HTR-8/SVneo (cell line): Measurements from ENCODE around the gene MTA1.

Experiments
- DNase-seq: peaks from one replicate; pipeline ENCODE4 v3.0.0; 2011; ENCODE audit warnings: low spot score, mixed read lengths; ENCODE audit not compliant: insufficient read length
- FAIRE-seq: peaks from 2 replicates; lab custom pipeline; 2011; peaks lifted over from hg19 to GRCh38; lab: Jason Lieb, UNC

Gene MTA1

GRCh38 chr14:105503935-105504692 lies 84.5 kb downstream of the MTA1 start:
- no peak for DNase-seq
- FAIRE-seq = no peak

GRCh38 chr14:105505101-105505500 lies 85.5 kb downstream of the MTA1 start:
- DNase-seq = no peak
- FAIRE-seq = no peak

GRCh38 chr14:105507247-105507646 lies 87.6 kb downstream of the MTA1 start:
- no peak for DNase-seq
- FAIRE-seq = no peak

DNA sequence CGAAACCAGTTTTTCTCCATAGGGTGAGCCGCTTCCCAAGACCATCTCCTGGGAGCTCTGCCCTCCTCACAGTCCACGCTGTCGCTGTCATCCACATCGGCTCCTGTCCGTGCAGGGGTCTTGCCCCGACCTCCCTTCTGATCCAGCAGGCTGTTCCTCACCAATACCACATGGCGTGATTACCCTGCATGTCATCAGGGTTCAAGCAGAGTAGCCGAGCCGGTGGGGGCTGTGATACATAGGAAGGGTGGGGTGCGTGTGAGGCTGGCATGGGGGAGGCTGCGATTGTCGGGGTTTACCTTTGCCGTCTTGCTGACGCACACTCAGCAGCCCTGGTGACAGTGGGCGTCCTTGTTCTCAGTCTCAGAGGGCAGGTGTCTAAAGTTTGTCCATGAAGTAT lies 88.4 kb downstream of the MTA1 start:
- no peak for DNase-seq
- no peak for FAIRE-seq

DNA sequence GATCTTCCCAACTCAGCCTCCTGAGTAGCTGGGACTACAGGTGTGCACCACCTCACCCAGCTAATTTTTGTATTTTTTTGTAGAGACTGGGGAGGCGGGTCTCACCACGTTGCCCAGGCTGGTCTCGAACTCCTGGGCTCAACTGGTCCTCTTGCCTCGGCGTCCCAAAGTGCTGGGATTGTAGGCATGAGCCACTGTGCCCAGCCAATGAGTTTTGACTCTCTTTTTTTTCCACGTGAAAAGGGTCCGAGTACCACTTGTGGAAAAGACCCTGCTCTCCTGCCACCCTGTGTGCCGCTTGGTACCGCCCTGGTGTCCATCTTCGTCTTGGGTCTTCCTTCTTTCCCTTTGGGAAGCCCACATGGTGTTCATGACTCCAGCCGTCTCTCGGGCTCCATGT lies 89.0 kb downstream of the MTA1 start:
- DNase-seq (no peak), FAIRE-seq (no peak)

GRCh38 chr14:105517096-105517495 lies 97.5 kb downstream of the MTA1 start:
- no peak for FAIRE-seq
- no peak for DNase-seq

- FAIRE-seq (no peak), DNase-seq (no peak)
Measured at GRCh38 chr14:105519946-105520698, 100.5 kb downstream of the MTA1 start.
